Measurements from ENCODE around the gene RBM12. TPM values are rescaled to one million over a fixed set of nuclear protein-coding genes. Genes with fewer than 3 reads are reported as not detected.

RBM12 gene
- total RNA-seq, 2 experiments from 2014 or later = 91.7 to 95.2 TPM

DNA sequence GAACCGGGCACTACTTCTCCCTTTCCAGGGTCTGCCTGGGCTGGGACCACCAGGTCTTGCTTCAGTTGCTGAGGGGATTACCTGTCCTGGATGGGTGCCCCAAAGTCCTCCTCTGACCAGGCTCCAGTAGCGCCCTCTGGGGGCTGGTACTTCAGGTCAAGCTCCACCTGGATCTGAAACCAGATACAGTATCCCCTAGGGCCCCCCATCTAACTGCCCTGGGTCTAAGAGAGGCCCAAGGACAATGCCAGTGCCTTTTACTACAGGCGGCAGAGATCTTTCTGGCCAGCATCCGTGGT is 60.3 kb downstream of the RBM12 start:
- Mint-ChIP-seq H3K27me3 (peaks cover 18% of the 10 kb centered on the region), H3K9me3 (no peaks in the 10 kb centered on the region), H3K36me3 (ENCODE audit: low read depth) (no peaks in the 10 kb centered on the region), H3K4me3 (no peak overlapping the region), H3K4me1 (ENCODE audit: low read depth) (peaks cover 14% of the 10 kb centered on the region), H3K27ac (no peak overlapping the region)
- CTCF ChIA-PET = interaction anchor here (1.0 to 1.6 kb wide), 3 partner anchors 9 to 15 kb away, joined by 3 to 6 read pairs (median 6); partner anchors contain the start of gene SPAG4
- Histone ChIP-seq H3K27ac (ENCODE audit: low read depth in 1 of 2, low read length in 2 of 2) (no peak overlapping the region), H3K36me3 (ENCODE audit: insufficient read depth, low read length) (no peaks in the 10 kb centered on the region), H3K27me3 (ENCODE audit: control insufficient read depth in 1 of 2, insufficient read depth in 2 of 2, low read length in 2 of 2) (peaks cover 9 to 15% of the 10 kb centered on the region in 2 experiments), H3K9me3 (ENCODE audit: control insufficient read depth in 1 of 2, insufficient read depth in 1 of 2, low read length in 2 of 2) (no peaks in the 10 kb centered on the region), H3K4me1 (ENCODE audit: insufficient read depth, low read length) (peaks cover 19% of the 10 kb centered on the region), H3K4me3 (ENCODE audit: low read length) (no peak overlapping the region)
- POLR2A ChIA-PET = interaction anchor here (1.0 to 2.1 kb wide), 5 partner anchors 11 to 350 kb away, joined by 3 to 9 read pairs (median 3); partner anchors contain the start of genes SCAND1 and SPAG4
- TF ChIP-seq CTCF (IDR thresholded peaks at IDR 0.05) = peak; percentile 19
- intact Hi-C loops (cut with DNase I, micrococcal nuclease) = loop anchor here (1.0 to 10.0 kb wide), 5 partner anchors 58 to 280 kb away; partner anchors contain the start of genes CPNE1 (in 2 of the 2) and RBM12 (in 2 of the 2)
- ATAC-seq (ENCODE audit: poor library complexity) (no peak), DNase-seq (peak in 3 of 14 experiments; percentile 27 to 40 (median 38))

DNA sequence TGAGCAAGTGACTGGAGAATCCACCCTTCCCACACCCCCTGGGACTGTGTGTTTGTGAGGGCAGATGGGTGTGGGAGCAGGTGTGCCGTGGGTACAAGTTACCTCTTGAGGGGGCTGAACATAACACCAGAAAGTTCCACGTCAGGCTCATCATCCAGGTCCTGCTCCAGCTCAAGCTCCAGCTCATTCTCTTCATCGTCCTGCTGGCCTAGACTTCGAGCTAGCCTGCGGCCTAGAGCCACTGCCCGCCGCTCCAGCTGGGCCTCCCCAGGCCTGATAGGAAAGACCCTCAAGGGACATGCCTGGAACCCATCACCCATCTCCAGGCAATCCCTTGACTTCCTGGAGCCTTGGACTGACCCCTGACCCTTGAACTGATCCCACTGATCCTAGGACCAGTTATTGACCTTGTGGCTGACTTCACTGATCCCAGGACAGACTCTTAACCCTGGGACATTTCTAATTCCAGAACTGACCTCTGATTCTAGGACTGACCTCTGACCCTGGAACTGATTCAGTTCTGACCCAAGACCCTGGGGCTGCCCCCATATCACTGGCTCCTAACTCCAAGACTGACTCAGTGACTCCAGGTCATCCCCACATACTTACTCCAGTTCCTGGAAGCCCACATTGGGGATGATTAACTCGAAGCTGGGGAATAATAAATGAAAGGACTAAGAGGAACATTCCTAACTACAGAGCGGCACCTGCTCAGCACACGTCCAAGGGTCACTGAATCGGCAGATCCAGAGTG is 60.8 kb downstream of the RBM12 start:
- peaks cover 9 to 15% of the 10 kb centered on the region in 2 experiments for H3K27me3 ChIP-seq (ENCODE audit: control insufficient read depth in 1 of 2, insufficient read depth in 2 of 2, low read length in 2 of 2)
- Mint-ChIP-seq H3K27ac (no peak overlapping the region), H3K36me3 (ENCODE audit: low read depth) (no peaks in the 10 kb centered on the region), H3K4me3 (peak overlapping the region; percentile 40), H3K4me1 (ENCODE audit: low read depth) (peaks cover 14% of the 10 kb centered on the region), H3K27me3 (peaks cover 18% of the 10 kb centered on the region), H3K9me3 (no peaks in the 10 kb centered on the region)
- DNase-seq (no peak), ATAC-seq (ENCODE audit: poor library complexity) (no peak)
- ChIA-PET POLR2A (interaction anchor here (1.0 to 1.8 kb wide), 4 partner anchors 12 to 350 kb away, joined by 3 to 7 read pairs (median 4); partner anchors contain the start of genes NFS1, ROMO1, SCAND1 and SPAG4), CTCF (interaction anchor here (1.0 to 4.0 kb wide), 4 partner anchors 10 to 16 kb away, joined by 3 to 27 read pairs (median 6); partner anchors contain the start of gene SPAG4)
- H3K27ac ChIP-seq (ENCODE audit: low read depth in 1 of 2, low read length in 2 of 2) = no peak overlapping the region
- H3K4me3 ChIP-seq (ENCODE audit: low read length) = no peak overlapping the region
- no peaks in the 10 kb centered on the region for H3K36me3 ChIP-seq (ENCODE audit: insufficient read depth, low read length)
- no peaks in the 10 kb centered on the region for H3K9me3 ChIP-seq (ENCODE audit: control insufficient read depth in 1 of 2, insufficient read depth in 1 of 2, low read length in 2 of 2)
- H3K4me1 ChIP-seq (ENCODE audit: insufficient read depth, low read length) = peaks cover 19% of the 10 kb centered on the region
- TF ChIP-seq CTCF (IDR thresholded peaks at IDR 0.05) = no peak
- intact Hi-C loops (cut with DNase I, micrococcal nuclease) = loop anchor here (1.0 to 10.0 kb wide), 5 partner anchors 58 to 281 kb away; partner anchors contain the start of genes CPNE1 (in 2 of the 2) and RBM12 (in 2 of the 2)

DNA sequence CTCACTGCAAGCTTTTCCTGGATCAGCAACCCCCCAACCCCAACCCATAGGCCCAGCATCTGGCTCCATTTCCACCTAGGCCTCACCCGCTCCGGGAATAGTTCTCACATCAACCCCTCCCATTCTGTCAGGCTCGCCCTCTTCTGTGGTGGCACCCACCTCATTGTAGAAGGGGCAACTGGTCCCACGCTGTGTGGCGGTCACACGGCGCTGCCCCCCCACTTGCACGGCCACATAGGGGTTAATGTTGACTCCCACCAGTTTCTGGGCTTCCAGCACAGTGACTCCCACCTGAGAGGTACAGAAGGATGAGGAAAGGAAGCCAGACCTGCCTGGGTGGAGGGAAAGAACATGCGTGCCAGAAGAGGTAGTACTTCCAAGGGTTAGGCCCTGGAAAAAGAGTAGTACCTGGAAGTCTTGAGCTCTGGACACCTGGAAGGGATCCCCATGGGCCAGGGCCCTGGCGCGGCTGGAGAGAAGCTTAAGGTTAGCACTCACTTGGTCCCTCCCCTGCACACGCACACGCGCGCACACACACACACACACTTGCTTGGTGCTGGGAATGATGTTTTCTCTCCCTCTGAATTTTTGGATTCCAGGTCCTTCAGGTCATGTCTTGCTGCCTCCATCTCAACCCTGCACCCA is 61.7 kb downstream of the RBM12 start:
- Mint-ChIP-seq H3K36me3 (ENCODE audit: low read depth) (no peaks in the 10 kb centered on the region), H3K9me3 (no peaks in the 10 kb centered on the region), H3K4me1 (ENCODE audit: low read depth) (peaks cover 14% of the 10 kb centered on the region), H3K27me3 (peaks cover 18% of the 10 kb centered on the region), H3K27ac (no peak overlapping the region), H3K4me3 (peak overlapping the region; percentile 63)
- Histone ChIP-seq H3K27me3 (ENCODE audit: control insufficient read depth in 1 of 2, insufficient read depth in 2 of 2, low read length in 2 of 2) (peaks cover 9 to 15% of the 10 kb centered on the region in 2 experiments), H3K36me3 (ENCODE audit: insufficient read depth, low read length) (no peaks in the 10 kb centered on the region), H3K27ac (ENCODE audit: low read depth in 1 of 2, low read length in 2 of 2) (no peak overlapping the region), H3K4me3 (ENCODE audit: low read length) (no peak overlapping the region), H3K4me1 (ENCODE audit: insufficient read depth, low read length) (peaks cover 19% of the 10 kb centered on the region), H3K9me3 (ENCODE audit: control insufficient read depth in 1 of 2, insufficient read depth in 1 of 2, low read length in 2 of 2) (no peaks in the 10 kb centered on the region)
- ATAC-seq (ENCODE audit: poor library complexity) (no peak), DNase-seq (no peak)
- intact Hi-C loops (cut with DNase I, micrococcal nuclease) = loop anchor here (5.0 to 10.0 kb wide), 4 partner anchors 59 to 282 kb away; partner anchors contain the start of genes CPNE1 (in 2 of the 2) and RBM12 (in 2 of the 2)
- no peak for TF ChIP-seq CTCF (IDR thresholded peaks at IDR 0.05)
- ChIA-PET CTCF (interaction anchor here (0.6 to 4.0 kb wide), 3 partner anchors 13 to 45 kb away, joined by 3 to 27 read pairs (median 4); partner anchors contain the start of gene SPAG4), POLR2A (interaction anchor here (1.2 to 1.8 kb wide), 3 partner anchors 13 to 351 kb away, joined by 3 to 7 read pairs (median 4); partner anchors contain the start of genes NFS1, ROMO1, SCAND1 and SPAG4)
